Measurements from ENCODE around the gene UROS.
A peak's percentile ranks its signal among the peaks of the same experiment; 100 is the strongest.

UROS gene

DNA sequence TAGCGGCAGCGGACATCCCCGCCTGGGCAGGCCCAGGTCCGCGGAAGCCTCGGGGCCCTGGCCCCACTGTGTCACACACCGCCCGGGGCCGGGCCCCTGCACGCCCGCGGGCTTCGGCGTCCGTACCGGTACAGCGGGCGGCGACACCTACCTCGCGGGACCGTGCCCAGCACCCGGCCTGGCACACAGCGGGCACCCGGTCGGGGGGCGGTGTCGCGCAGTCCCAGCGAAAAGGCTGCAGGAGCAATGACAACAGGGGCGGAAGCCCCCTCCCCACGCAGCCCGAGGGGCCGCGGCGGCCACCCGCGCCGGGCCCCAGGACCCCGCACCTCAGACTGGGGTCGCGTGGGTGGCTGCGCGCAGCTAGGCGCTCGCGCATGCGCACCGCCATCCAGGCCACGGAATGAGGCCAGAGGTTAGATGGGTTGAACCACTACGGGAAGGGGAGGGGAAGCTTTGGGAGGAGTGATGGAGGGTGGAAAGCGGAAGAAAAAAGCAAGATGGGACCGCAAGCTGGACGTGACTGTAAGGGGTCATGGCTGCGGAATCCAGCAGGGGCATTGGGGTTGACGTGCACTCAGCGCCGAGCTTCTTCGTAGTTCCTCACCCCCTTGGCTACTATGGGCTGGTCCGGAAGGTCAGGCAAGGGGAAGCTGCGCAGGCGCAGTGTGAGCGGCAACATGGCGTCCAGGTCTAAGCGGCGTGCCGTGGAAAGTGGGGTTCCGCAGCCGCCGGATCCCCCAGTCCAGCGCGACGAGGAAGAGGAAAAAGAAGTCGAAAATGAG, at the start of gene UROS, which contains the start of gene BCCIP:
Gene UROS, minus strand, starts transcription at position 381 of the 785 bp plus-strand sequence. CDS start 6,759 bp downstream, outside the sequence.
Gene BCCIP, plus strand, starts transcription at position 669 of the 785 bp plus-strand sequence. Its CDS starts 12 bp downstream, at position 681.
- TF ChIP-seq POLR2A (IDR thresholded peaks at IDR 0.05; ENCODE audit: low read length) = peak; percentile 84
- TF ChIP-seq GATA1 (IDR thresholded peaks at IDR 0.05; ENCODE audit: low read depth, low read length) = no peak
- peak; percentile 95 to 99 for DNase-seq

DNA sequence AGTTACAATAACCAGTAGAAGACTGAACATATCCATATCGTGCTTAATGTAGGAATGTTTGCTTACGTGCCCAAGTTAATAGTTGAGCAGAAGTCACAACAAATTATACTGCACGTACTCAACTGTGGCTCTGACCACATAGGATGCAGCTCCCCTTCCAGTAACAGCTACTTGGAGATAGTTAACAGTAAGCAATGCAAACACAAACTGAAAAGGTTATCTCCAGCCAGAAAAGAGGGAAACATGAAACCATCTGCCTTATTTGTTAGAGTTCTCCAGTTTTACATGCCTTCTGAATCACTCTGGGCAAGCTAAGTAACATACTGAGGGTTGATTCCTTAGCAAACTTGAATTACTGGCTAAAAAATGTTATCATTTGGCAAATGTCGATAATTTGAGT, 48.3 kb upstream of the UROS start:
- TF ChIP-seq GATA1 (IDR thresholded peaks at IDR 0.05; ENCODE audit: low read depth, low read length) = no peak
- no peak for TF ChIP-seq POLR2A (IDR thresholded peaks at IDR 0.05; ENCODE audit: low read length)
- no peak for DNase-seq

DNA sequence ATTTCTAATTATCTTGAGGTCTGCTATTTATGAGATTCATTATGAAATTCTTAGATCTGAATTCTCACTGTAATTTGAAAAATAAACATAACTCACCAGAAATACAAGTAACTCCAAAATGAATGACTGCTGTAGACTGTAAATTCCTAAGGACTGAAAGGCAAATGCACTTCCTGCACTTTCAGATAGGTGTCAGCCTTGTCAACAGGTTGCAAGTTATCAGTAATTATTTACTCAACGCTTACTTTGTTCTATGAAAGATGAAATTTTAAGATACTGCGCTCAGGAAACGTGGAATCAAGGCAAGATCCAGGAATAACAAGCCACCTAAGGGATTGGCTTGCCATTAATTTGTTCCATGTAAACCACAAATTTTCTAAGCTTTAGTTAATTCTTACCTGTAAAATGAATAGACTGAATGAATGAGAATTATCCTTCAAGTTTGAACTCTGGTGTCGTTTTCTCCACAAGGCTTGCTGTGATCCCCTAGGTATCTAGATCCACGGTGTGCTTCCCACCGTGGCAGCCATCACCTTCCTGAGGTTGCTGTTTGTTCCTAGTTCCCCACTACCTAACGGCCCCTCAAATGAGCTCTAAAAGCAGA, 45.4 kb upstream of the UROS start:
- peak; percentile 74 to 81 for DNase-seq
- no peak for TF ChIP-seq POLR2A (IDR thresholded peaks at IDR 0.05; ENCODE audit: low read length)
- no peak for TF ChIP-seq GATA1 (IDR thresholded peaks at IDR 0.05; ENCODE audit: low read depth, low read length)

DNA sequence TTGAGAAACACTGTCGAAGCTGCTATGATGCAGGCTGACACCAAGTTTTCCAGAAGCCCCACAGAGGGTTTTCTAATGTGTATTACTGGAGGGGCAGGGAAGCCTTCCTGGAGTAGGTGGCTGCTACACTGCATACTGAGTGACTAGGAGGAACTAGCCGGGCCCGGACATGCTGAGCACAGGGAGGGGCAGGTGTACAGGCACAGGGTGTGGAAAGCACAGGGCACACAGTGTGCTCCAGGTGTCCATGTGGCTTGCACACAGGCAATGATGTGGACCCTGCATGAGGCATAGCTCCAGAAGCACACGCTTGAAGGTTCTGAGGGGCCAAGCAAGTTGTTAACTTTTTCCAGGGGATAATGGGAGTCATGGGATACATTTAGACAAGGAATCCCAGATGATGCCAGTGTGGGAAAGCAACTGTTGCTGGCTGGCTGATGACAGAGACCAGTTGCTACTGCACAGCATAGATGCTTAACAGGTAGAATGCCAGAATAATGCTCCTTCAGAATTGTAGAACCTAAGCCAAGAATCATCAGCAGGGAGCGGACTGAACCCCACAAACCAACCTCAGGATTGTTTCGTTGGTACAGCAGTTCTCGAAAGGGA, 43.5 kb upstream of the UROS start:
- no peak for TF ChIP-seq GATA1 (IDR thresholded peaks at IDR 0.05; ENCODE audit: low read depth, low read length)
- no peak for TF ChIP-seq POLR2A (IDR thresholded peaks at IDR 0.05; ENCODE audit: low read length)

DNA sequence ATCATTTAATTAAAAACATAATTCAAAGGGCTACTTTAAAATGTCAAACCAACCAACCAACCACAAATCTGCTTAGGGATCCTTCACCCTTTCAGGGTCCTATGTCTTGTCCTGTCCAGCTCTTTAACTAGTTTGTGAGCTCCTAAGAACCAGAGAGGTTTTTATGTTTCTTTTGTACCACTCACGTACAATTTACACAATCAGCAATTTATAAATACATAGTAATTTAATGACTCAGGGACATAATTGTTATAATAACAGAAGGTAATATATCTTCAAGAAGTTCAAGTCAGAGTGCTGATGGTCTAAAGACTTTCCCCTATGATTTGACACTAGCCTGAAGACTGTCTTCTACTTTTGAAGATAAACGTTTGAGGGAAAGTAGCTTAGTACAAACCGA, 42.1 kb upstream of the UROS start:
- TF ChIP-seq POLR2A (IDR thresholded peaks at IDR 0.05; ENCODE audit: low read length) = no peak
- TF ChIP-seq GATA1 (IDR thresholded peaks at IDR 0.05; ENCODE audit: low read depth, low read length) = no peak
- no peak for DNase-seq

More for the DNA sequence above, 43.5 kb upstream of the UROS start:
- DNase-seq = no peak

DNA sequence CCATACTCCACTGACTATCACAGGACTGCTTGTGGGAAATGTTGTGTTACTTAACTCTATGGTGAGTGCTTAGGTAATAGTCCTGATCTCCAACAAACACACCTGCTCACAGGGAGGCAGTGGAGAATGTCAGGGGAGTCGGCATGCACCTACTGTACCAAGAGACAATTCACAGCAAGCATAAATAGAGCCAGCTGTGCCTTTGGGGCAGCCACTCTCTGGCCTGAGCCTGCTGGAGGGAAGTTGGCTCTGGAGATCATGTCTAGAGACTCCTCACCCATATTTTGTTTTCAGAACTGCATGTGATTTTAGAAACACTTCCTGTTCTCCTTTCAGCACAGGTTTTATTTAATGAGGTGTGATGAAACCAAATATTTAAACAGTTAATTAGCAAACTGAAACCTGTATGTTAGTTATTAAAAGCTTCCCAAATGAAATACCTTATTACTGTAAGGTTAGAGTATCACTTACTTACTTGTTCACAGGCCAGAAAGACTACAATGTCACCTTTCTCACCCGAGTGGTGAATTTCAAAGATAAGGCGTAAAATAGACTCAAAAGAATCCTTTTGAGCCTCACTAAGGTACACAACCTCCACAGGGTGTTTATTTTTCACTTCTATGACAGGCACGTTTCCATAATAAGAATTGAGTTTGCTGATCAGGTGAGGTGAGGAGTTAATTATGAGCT, 36.2 kb upstream of the UROS start:
- TF ChIP-seq POLR2A (IDR thresholded peaks at IDR 0.05; ENCODE audit: low read length) (no peak), GATA1 (IDR thresholded peaks at IDR 0.05; ENCODE audit: low read depth, low read length) (no peak)
- DNase-seq = no peak

DNA sequence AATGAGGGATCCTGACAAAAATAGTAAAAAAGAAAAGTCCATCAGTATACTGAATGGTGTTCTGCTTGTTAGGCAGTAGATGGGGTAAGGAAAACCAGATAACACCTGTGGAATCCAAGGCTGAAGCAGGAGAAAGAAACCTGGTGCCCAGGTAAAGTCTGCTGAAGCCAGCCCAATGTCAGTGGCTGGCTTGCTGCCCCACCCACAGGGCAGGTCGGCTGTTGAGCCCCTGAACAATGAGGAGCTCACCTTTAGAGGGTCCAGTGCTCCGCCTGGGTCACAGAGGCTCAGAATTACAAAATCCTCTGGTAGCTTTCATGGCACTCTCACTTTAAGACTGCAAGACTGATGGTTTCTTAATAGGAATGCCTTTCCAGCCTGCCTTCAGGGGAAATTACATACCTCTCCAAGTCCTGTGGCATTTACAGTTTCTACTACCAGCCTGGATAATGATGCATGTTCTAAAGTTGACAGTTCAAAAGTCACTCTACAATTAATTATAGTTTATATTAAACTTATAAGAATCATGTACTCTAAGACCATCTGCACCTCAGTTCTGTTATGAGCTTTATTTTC, 34.2 kb upstream of the UROS start:
- DNase-seq = no peak

DNA sequence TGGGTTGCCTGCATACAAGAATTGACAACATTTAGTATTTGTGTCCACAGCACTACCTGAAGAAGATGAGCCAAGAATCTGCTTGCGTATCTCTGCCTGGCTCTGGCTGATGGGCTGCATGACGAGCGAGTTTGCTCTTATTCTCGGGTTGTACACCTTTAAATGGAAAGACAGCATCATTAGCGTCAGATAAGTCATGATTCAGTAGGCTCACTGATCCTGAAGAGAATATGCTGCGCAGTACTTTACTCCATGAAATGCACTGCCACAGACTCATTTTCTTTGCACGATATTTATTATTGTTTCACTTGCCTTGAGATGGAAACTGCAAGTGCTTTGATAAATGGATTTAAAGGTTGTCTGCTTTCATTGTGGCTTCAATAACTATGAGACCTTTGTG, 29.4 kb upstream of the UROS start:
- TF ChIP-seq GATA1 (IDR thresholded peaks at IDR 0.05; ENCODE audit: low read depth, low read length) = no peak
- no peak for DNase-seq

More for the DNA sequence above, 34.2 kb upstream of the UROS start:
- TF ChIP-seq POLR2A (IDR thresholded peaks at IDR 0.05; ENCODE audit: low read length) (no peak), GATA1 (IDR thresholded peaks at IDR 0.05; ENCODE audit: low read depth, low read length) (no peak)

DNA sequence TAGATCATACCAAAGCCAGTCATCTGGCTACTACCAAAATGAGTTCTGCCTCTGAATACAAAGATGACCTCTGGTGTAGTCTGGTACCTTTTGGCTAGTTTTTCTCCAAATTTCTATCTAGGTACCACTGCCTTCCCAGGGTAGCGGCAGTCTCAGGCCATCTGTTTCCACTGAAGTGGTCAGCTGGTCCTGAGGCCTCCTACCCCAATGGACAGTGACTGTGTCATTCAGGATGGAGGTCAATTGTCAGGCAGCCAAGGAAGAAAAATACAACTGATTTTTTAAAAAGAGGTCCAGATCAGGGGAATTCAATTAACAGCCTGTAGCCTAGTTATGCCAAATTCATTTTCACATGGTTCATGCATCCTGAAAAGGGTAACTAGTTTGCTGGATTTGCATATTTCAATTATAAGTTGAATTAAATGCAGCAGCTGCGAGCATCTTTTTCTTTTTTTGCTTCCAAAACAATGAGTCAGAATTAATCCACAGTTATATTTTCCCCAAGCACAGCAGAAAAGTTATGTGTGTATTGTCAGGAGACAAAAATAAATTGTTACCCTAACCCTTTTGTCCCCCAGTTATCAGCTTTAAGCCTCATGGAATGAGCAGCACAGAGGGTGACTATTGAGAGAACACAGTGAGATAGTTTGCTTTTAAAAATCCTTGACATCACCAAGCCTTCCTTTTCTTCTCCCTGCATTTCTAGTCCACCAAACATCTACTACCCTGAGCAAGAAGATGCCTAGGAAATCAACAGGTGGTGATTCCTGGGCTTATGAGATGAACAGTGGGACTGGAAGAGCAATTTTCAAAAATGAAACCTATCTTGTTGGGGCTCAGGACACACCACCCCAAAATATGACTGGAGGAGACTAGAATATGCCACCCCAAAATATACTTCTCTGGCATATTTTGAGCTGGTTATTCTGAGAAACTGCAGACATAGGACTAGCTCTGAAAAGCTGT, 28.0 kb upstream of the UROS start:
- DNase-seq = no peak
- TF ChIP-seq POLR2A (IDR thresholded peaks at IDR 0.05; ENCODE audit: low read length) = no peak
- no peak for TF ChIP-seq GATA1 (IDR thresholded peaks at IDR 0.05; ENCODE audit: low read depth, low read length)

DNA sequence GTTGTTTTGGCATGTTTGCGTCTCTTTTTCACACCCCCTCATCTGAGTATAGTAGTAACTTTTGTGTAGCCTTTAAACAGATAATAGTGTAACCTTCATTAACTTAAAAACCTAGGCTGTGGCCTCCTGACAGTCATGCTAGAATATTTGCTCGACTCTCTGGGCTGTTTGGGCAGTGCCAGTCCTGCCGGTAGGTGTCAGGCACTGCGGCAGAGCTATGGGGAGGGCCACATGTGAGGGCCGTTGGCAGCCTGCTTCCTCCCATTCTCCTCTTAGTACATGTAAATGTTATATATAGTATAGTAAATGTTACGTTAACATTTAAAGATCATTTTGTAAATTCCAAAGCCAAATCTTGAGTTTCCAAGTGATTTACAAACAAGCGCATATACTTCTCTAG, 26.4 kb upstream of the UROS start:
- TF ChIP-seq POLR2A (IDR thresholded peaks at IDR 0.05; ENCODE audit: low read length) (no peak), GATA1 (IDR thresholded peaks at IDR 0.05; ENCODE audit: low read depth, low read length) (no peak)
- no peak for DNase-seq

DNA sequence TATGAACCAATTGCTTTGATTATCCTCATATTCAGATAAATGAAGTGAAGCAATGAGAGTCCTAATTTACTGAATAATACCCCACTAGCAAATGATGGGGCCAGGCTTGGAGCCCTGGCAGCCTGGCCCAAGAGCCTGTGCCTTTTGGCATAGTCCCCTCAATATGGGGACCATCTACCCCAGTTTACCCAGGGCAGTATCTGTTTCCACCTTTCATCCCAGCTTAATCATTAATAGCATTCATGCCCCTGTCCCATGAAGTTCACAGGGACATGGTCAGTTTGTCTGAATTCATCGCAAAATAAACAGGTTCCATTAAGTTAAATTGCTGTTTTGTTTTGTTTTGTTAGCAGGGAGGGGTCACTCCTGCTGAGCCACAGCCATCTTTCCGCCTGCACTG, 25.8 kb upstream of the UROS start:
- DNase-seq = no peak
- TF ChIP-seq GATA1 (IDR thresholded peaks at IDR 0.05; ENCODE audit: low read depth, low read length) = no peak
- TF ChIP-seq POLR2A (IDR thresholded peaks at IDR 0.05; ENCODE audit: low read length) = no peak

DNA sequence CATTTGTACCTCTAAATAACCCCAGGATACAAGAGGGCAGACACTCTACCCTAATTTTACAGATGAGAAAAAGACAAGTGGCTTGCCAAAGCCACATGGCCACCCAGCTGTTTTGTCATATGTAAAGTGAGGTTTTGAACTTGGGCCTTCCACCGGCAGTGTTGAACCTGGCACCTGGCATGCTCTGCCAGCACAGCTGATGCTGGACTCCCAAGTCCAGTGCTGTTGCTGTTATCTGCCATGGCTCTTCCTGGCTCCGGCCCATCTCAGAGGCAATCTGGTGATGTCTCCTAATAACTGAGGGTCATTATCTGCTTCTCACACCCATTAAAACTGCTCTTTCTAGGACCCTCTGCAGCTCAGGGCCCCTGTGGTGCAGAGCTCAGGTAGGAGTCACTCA, 25.3 kb upstream of the UROS start:
- no peak for DNase-seq
- no peak for TF ChIP-seq POLR2A (IDR thresholded peaks at IDR 0.05; ENCODE audit: low read length)
- TF ChIP-seq GATA1 (IDR thresholded peaks at IDR 0.05; ENCODE audit: low read depth, low read length) = no peak

DNA sequence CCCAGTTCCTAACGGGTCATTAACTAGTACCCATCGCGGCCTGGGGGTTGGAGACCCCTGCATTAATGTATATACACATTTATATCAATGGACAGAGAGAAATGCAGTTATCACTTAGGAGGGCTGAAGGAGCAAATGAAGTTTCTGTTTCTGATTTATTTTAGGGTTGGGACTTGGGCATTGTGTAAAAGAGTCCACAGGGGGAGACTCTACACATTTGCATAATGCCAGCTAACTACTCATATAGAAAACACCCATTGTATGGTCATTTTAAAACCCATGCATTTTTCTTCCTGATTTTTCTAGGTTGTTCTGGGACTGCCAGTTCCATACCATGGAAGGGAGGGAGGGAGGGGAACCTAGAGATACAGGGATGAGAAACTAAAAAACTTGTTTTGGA, 23.8 kb upstream of the UROS start:
- TF ChIP-seq GATA1 (IDR thresholded peaks at IDR 0.05; ENCODE audit: low read depth, low read length) (no peak), POLR2A (IDR thresholded peaks at IDR 0.05; ENCODE audit: low read length) (no peak)
- DNase-seq = no peak

All from erythroblast (primary cell).